Mesothelial cell of epicardium (in vitro differentiated cells): ENCODE measurements around the gene RNU5D-1. TPM values are rescaled to one million over a fixed set of nuclear protein-coding genes. Genes with fewer than 3 reads are reported as not detected.

Experiments
- DNase-seq, 2 experiments: peaks; one replicate each; pipeline ENCODE4 v3.0.0; 2021; ENCODE audit warnings: low spot score in 2 of 2; ENCODE audit not compliant: unreplicated experiment in 2 of 2
- H3K27ac Mint-ChIP-seq: 2 replicates; pipeline ENCODE4 v1.8.0; 2021; ENCODE audit warnings: mixed read lengths
- H3K27me3 Mint-ChIP-seq: 2 replicates; pipeline ENCODE4 v1.8.0; 2021; ENCODE audit warnings: low read depth, mixed read lengths
- H3K36me3 Mint-ChIP-seq: 2 replicates; pipeline ENCODE4 v1.8.0; 2021; ENCODE audit warnings: mixed read lengths
- H3K4me1 Mint-ChIP-seq: 2 replicates; pipeline ENCODE4 v1.8.0; 2021; ENCODE audit warnings: mixed read lengths
- H3K4me3 Mint-ChIP-seq: 2 replicates; pipeline ENCODE4 v1.8.0; 2021; ENCODE audit warnings: mild to moderate bottlenecking, moderate library complexity, mixed read lengths
- H3K9me3 Mint-ChIP-seq: 2 replicates; pipeline ENCODE4 v1.8.0; 2021; ENCODE audit warnings: mixed read lengths
- total RNA-seq: library from RNA; stranded (reverse); gene quantifications from 3 replicates; pipeline ENCODE4 v1.2.1, GENCODE V29; 2021
- TF ChIP-seq, protein P1 (sequence below): fragments of 200-600 bp; sonication (generic); IDR thresholded peaks from one replicate; pipeline ENCODE4 v1.5.0; 2021; ENCODE audit warnings: antibody characterized with exemption; ENCODE audit not compliant: unreplicated experiment

RNU5D-1 gene
- total RNA-seq, 1 donor from 2014 or later: not detected

- DNase-seq: no peak
- peaks cover 7% of the 10 kb centered on the region for H3K36me3 Mint-ChIP-seq
- no peak overlapping the region for H3K4me3 Mint-ChIP-seq
- TF ChIP-seq, protein P1, sequence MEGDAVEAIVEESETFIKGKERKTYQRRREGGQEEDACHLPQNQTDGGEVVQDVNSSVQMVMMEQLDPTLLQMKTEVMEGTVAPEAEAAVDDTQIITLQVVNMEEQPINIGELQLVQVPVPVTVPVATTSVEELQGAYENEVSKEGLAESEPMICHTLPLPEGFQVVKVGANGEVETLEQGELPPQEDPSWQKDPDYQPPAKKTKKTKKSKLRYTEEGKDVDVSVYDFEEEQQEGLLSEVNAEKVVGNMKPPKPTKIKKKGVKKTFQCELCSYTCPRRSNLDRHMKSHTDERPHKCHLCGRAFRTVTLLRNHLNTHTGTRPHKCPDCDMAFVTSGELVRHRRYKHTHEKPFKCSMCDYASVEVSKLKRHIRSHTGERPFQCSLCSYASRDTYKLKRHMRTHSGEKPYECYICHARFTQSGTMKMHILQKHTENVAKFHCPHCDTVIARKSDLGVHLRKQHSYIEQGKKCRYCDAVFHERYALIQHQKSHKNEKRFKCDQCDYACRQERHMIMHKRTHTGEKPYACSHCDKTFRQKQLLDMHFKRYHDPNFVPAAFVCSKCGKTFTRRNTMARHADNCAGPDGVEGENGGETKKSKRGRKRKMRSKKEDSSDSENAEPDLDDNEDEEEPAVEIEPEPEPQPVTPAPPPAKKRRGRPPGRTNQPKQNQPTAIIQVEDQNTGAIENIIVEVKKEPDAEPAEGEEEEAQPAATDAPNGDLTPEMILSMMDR: no peak
- H3K9me3 Mint-ChIP-seq: no peaks in the 10 kb centered on the region
- no peak overlapping the region for H3K27ac Mint-ChIP-seq
- peaks cover 2% of the 10 kb centered on the region for H3K4me1 Mint-ChIP-seq
- H3K27me3 Mint-ChIP-seq: no peaks in the 10 kb centered on the region
Observed at GRCh38 chr1:44695671-44696070, 35.3 kb downstream of the RNU5D-1 start.

DNA sequence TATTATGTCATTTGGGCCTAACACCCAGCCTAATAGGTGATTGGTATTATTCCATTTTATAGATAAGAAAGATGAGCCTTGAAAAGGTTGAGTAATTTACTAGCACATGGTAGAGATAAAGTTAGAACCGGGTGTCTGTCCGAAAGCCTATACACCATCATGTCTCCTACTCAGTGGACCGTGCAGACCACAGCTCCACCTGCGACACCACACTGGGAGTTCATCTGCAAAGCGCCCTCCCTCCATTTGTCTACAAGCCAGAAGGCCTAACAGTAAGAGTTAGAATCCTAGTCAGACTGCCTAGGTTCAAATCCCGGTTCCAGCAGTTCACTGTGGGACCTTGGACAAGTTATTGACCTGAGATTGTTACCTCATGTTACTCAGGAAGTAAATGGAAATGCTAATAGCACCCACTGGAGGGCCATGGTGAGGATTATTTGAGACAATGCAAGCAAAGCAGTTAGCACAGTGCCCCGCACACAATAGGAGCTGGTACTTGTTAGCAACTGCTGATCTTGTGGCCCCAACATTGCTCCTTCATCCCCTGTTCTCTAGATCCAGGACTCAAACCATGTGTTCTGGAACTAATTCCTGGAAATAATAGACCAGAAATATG lies 36.0 kb downstream of the RNU5D-1 start:
- Mint-ChIP-seq H3K4me1 (no peaks in the 10 kb centered on the region), H3K4me3 (no peak overlapping the region), H3K27me3 (no peaks in the 10 kb centered on the region), H3K27ac (no peak overlapping the region), H3K9me3 (no peaks in the 10 kb centered on the region), H3K36me3 (peaks cover 7% of the 10 kb centered on the region)
- DNase-seq: no peak
- TF ChIP-seq, protein P1: no peak

DNA sequence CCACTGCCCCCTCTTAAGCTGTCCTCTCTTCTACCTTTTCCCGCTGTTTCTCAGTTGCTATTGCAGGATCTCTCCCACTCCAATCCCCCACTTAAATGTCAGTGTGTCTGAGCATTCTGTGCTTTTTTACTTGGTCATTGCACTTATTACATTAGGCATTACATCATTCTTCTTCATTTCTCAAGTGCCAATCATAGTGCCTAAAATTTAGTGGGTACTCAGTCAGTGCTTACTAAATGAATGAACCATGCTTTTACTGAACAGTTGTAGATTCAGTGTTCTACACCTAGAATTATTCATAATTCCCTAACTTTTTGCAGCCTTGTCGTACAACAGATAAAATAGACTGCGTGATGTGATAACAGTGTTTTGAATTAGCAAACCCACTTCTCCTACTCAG lies 37.1 kb downstream of the RNU5D-1 start:
- TF ChIP-seq, protein P1: no peak
- H3K36me3 Mint-ChIP-seq: peaks cover 7% of the 10 kb centered on the region
- H3K9me3 Mint-ChIP-seq: no peaks in the 10 kb centered on the region
- DNase-seq: no peak
- no peak overlapping the region for H3K4me3 Mint-ChIP-seq
- no peaks in the 10 kb centered on the region for H3K4me1 Mint-ChIP-seq
- H3K27me3 Mint-ChIP-seq: no peaks in the 10 kb centered on the region
- no peak overlapping the region for H3K27ac Mint-ChIP-seq

- DNase-seq: no peak
- peaks cover 7% of the 10 kb centered on the region for H3K36me3 Mint-ChIP-seq
- no peaks in the 10 kb centered on the region for H3K27me3 Mint-ChIP-seq
- H3K4me3 Mint-ChIP-seq: no peak overlapping the region
- H3K27ac Mint-ChIP-seq: no peak overlapping the region
- TF ChIP-seq, protein P1: no peak
- H3K4me1 Mint-ChIP-seq: peaks cover 7% of the 10 kb centered on the region
- no peaks in the 10 kb centered on the region for H3K9me3 Mint-ChIP-seq
Observed at GRCh38 chr1:44693159-44693558, 37.8 kb downstream of the RNU5D-1 start.

GRCh38 chr1:44689447-44689765 lies 41.6 kb downstream of the RNU5D-1 start:
- H3K9me3 Mint-ChIP-seq: no peaks in the 10 kb centered on the region
- H3K4me3 Mint-ChIP-seq: no peak overlapping the region
- no peak for DNase-seq
- no peaks in the 10 kb centered on the region for H3K27me3 Mint-ChIP-seq
- TF ChIP-seq, protein P1: no peak
- H3K27ac Mint-ChIP-seq: no peak overlapping the region
- H3K36me3 Mint-ChIP-seq: peaks cover 7% of the 10 kb centered on the region
- peaks cover 7% of the 10 kb centered on the region for H3K4me1 Mint-ChIP-seq
